Hepatocyte (in vitro differentiated cells): ENCODE measurements around the gene ZFHX3.

ENCODE experiments used
- EZH2phosphoT487 ChIP-seq: fragments of 200-600 bp; sonication (generic); IDR thresholded peaks from one replicate; pipeline ENCODE4 v1.6.1; 2018; ENCODE audit warnings: antibody characterized with exemption, mild to moderate bottlenecking, low read depth, moderate library complexity; ENCODE audit not compliant: unreplicated experiment, severe bottlenecking
- TF ChIP-seq, protein P1 (sequence below): fragments of 200-600 bp; sonication (generic); IDR thresholded peaks from 2 replicates; pipeline ENCODE4 v1.5.1; 2016; ENCODE audit warnings: antibody characterized with exemption, mild to moderate bottlenecking; ENCODE audit not compliant: poor library complexity

DNA sequence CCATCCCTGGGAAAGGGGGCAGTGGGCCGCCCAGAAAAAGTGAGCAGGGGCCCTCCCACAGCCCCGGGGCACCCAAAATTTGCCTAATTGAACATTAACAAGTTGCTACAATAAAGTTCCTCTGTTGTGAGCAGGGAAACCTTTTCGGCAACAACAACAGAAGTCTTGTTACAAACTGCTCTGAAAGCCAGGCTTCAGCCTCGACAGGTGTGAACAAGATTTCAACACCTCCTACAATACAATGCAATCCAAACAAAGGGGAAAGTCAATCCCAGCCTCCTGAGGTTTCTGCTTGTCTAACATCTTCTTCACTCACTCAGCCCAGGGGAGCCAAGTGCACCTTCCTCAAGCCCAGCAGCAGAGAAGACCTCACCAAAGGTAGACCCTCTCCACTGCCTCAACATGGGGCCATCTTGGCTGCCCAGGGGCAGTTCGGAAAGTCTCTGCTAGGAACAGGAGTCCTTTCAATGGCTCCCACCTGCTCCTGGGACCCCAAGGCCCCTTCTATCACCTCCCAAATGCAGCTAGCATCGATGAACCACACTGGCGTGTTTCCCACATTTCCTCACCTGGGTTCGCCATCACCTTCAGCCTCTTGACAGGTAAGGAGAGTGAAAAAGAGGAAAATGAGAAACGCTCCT is 19.1 kb downstream of the ZFHX3 start:
- TF ChIP-seq, protein P1, sequence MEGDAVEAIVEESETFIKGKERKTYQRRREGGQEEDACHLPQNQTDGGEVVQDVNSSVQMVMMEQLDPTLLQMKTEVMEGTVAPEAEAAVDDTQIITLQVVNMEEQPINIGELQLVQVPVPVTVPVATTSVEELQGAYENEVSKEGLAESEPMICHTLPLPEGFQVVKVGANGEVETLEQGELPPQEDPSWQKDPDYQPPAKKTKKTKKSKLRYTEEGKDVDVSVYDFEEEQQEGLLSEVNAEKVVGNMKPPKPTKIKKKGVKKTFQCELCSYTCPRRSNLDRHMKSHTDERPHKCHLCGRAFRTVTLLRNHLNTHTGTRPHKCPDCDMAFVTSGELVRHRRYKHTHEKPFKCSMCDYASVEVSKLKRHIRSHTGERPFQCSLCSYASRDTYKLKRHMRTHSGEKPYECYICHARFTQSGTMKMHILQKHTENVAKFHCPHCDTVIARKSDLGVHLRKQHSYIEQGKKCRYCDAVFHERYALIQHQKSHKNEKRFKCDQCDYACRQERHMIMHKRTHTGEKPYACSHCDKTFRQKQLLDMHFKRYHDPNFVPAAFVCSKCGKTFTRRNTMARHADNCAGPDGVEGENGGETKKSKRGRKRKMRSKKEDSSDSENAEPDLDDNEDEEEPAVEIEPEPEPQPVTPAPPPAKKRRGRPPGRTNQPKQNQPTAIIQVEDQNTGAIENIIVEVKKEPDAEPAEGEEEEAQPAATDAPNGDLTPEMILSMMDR: no peak
- no peak for TF ChIP-seq EZH2phosphoT487
